GM18519 (cell line): ENCODE results near the gene SSBP4.

Source experiments
- ATAC-seq: cut with Tn5 transposase; IDR thresholded peaks from one replicate; pipeline ENCODE4 v1.9.1; 2021; ENCODE audit warnings: mild to moderate bottlenecking, moderate library complexity; ENCODE audit not compliant: unreplicated experiment, low FRiP score

Gene SSBP4

DNA sequence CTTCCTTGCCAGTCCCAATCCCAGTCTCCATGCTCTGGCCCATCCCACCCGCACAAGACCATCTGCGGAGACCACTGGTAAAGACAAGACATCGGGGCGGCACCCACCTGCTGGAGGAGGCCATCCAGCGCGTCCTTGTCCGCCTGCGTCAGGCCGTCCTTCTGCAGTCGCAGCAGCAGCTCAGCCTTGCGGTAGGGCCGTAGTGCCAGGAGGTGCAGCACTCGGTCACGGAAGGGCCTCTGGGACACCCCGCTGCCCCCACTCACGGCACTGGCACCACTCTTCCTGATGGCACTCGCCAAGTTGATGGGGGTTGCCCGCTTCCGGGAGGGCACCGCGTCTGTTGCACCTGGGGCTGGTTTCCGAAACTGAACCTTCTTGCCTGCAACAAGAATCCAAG lies 42.3 kb downstream of the SSBP4 start:
- no peak for ATAC-seq

GRCh38 chr19:18464646-18465045 lies 45.4 kb downstream of the SSBP4 start:
- no peak for ATAC-seq

DNA sequence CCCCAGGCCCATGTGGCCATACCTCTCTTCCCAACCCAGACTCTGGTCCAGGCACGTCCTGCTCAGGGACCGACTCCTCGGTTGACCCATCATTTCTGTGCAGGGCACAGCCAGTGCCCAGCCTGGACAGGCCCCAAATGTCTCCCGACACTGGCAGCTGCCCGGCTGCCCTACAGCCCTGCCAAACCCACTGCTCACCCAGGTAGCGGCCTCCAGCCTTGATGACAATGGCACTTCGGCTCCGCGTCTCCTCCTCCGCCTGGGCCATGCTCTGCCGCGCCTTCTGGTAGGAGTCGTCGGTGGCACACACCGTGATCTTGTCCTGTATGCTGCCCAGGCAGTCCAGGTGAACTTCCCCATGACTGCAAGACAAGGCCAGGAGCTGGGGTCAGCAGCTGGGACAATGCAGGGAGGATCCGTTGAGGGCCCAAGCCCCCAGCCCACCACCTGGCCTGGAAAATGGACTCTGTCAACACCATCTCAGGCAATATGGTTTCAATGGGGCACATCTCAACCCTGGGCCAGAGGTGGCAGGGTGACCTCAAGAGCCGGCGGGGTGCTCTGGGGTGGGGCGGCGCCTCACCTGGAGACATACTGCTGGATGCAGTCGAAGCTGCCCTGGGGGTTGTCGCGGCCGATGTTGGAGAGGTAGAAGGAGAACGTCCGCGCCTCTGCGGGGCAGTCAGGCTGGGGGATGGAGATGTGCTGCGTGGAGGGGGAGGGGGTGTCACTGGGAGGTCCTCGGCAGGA lies 46.2 kb downstream of the SSBP4 start:
- ATAC-seq = no peak

GRCh38 chr19:18465964-18466339 lies 46.8 kb downstream of the SSBP4 start:
- ATAC-seq = no peak

DNA sequence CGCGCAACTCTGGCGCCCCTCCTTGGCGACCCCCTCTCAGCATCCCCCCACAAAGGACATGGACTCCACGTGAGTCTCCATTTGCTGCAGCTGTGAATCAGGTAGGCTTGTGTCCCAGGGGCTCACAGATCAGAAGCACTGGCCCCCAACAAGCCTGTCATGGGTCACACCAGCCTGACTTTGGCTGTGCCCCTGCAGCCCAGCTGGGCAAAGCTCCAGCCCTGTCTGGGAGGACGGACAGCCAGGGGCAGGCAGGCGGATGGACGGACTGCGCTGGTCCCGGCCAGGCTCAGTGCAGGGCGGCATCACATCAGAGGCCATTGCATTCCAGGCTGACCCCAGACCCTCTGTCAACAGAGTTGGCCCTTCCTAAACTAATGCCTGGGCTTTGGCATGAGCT lies 47.2 kb downstream of the SSBP4 start:
- ATAC-seq = no peak

GRCh38 chr19:18467978-18468377 lies 48.8 kb downstream of the SSBP4 start:
- ATAC-seq = no peak

GRCh38 chr19:18468517-18468916 lies 49.3 kb downstream of the SSBP4 start:
- ATAC-seq = no peak

- no peak for ATAC-seq
These were observed 50.1 kb downstream of the SSBP4 start for GRCh38 chr19:18469069-18469846.

- no peak for ATAC-seq
These were observed 51.6 kb downstream of the SSBP4 start for GRCh38 chr19:18470787-18471186.

DNA sequence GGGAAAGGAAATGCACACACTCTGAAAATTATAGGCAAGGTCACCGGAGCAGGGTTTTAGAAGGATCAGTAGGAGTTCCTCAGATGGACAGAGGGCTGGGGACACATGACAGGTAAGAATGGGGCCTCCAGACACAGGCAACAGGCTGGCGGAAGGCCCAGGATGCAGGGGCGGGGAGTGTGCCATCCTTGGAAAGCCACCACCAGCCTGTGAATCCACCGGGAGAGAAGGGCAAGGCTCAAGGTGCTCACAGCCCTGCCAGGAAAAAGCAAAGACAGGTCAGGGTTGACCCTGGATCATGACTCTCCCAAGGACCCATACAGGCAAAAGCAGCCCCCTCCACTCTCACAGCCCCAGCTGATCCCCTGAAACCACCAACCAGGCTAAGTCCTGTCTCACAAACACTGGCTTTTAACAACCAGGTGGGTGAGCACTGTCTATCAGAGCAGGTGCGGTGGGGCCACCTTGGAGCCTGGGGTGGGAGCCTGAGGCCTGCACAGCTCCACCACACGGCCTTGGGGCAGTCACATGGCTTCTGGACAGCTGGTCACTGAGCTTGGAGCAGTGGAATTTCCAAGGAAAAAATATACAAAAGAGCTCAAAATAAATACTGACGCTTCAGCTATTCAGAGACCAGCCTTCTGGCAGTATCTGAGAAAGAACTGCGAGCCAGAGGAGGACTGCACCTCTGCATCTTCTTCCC lies 54.0 kb downstream of the SSBP4 start:
- ATAC-seq = no peak

DNA sequence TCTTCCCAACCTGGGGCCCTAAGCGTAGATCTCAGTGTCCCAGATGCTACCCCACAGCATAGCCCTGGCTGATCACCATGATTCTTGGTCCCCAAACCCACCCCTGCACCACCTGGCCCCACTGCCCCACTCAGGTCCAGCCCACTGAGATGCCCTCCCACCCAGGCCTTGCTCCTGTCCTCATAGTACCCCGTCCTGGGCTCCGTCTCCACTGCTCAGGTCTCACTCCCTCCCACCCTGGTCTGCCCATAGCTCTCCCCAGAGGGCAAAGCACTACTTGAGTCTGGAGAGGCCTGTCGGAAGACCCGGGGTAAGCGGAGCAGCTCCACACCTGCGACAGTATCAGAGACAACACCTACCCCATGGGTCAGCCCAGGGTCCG lies 54.5 kb downstream of the SSBP4 start:
- no peak for ATAC-seq

- no peak for ATAC-seq
These were observed 55.2 kb downstream of the SSBP4 start for GRCh38 chr19:18474366-18474887.

DNA sequence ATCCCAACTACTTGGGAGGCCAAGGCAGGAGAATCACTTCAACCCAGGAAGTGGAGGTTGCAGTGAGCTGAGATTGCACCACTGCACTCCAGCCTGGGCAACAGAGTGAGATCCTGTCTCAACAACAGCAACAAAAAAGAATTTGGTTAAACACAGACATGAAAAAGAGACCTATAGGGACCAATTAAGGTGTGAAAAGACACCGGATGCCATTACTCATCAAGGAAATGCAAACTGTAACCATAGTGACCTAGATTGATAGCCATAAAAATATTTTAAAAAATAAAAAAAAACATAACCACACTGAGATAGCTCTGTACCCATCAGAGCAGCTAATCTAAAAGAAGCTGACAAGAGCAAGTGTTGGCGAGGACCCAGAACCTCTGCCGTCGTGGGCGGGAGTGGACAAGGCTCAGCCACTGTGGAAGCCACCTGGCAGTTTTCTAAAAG lies 55.8 kb downstream of the SSBP4 start:
- no peak for ATAC-seq

DNA sequence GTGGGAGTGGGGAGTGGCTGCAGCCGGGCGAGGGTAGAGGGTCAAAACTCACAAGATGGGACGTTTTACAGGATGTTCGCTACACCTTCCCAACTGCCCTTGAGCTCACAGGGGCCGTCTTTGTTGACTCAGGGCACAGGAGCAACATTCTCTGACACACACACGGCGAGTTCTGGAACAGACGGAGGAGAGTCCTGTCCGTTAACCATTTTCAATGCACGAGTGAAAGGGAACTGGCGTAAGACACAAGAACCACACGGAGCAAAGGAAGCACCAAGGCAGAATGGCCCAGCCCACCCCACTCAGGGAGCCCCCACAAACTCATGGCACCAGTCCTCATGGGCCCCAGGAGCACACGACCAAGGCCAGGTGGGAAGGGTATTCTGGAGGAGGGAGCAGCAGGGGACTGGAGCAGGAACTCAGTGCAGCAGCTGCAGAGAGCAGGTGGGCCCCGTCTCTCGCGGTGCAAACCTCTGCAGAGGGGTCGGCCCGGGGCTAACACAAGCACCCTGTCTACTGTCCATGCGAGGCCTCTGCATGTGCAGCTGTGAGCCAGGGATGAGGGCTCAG lies 56.6 kb downstream of the SSBP4 start:
- ATAC-seq = no peak

GRCh38 chr19:18476507-18477041 lies 57.4 kb downstream of the SSBP4 start:
- ATAC-seq = no peak

DNA sequence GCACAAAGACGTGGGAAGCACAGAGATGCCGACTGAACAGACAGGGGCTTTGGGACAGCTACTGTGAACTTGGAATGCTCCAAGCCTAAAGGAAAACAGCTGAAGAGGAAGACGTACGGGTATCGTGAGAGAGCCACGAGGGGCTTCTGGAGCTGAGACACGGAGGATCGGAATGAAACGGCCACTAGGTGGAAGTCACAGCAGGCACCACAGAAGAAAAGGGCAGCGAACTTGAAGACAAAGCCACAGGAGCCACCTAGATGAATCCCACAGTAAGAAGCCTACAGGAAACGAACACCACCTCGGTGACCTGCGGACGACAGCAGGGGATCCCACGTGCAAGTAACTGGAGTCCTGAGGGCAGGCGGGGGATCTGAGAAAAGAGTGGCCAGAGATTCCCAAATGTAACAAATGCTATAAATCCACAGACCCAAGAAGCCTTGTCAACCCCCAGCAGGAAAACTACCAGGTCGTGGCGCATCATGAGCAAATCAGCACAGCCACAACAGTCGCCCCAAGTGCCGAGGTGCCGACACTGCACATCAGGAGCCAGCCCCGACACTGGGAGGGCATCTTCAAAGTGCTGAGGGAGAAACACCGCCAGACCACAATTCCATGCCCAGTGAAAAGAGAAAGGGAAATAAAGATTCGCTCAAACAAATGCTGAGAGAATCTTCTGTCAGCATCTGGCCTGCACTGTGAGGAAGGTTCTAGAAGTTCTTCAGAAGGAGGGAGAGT lies 58.0 kb downstream of the SSBP4 start:
- ATAC-seq = no peak

GRCh38 chr19:18477974-18478373 lies 58.8 kb downstream of the SSBP4 start:
- ATAC-seq = no peak

DNA sequence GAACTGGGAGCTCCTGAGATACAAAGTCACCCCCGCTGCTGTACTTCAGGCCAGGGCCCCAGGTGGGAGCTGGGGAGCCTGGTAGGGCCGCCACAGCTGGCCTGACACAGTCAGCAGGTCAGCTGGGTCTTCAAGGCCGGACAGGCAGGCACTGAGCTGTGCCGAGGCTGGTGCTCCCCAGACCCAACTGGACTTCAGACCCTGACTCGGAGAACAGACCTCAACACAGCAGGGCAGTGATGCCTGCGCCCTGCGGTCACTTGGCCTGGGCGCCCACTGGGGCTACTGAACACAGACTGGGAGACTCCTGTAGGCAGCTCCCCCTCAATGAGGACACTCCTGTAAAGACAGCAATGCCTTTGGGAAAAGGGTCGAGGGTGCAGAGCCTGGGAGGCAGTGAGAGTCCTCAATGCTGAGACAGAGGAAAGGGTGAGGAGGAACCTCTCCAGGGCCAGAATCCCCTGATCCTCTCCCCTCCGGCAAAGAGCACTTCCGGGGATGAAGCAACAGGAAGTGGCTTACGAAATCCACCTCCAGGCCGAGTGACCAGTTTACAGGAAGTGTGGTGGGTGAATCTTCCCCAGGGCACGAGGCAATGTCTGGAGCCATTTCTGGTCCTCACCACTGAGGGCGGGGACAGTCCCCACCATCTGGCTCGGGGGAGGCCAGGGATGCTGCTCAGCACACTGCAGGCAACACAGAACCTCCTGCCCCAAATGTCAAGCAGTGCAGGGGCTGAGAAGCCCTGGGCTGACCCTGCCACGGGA lies 59.5 kb downstream of the SSBP4 start:
- no peak for ATAC-seq

GRCh38 chr19:18480006-18480691 lies 61.0 kb downstream of the SSBP4 start:
- no peak for ATAC-seq
